ENCODE results near the gene AHRR. TPM values are rescaled to one million over a fixed set of nuclear protein-coding genes. Genes with fewer than 3 reads are reported as not detected.

Gene AHRR
- total RNA-seq, 1 donor from 2014 or later, result 6.1 TPM

DNA sequence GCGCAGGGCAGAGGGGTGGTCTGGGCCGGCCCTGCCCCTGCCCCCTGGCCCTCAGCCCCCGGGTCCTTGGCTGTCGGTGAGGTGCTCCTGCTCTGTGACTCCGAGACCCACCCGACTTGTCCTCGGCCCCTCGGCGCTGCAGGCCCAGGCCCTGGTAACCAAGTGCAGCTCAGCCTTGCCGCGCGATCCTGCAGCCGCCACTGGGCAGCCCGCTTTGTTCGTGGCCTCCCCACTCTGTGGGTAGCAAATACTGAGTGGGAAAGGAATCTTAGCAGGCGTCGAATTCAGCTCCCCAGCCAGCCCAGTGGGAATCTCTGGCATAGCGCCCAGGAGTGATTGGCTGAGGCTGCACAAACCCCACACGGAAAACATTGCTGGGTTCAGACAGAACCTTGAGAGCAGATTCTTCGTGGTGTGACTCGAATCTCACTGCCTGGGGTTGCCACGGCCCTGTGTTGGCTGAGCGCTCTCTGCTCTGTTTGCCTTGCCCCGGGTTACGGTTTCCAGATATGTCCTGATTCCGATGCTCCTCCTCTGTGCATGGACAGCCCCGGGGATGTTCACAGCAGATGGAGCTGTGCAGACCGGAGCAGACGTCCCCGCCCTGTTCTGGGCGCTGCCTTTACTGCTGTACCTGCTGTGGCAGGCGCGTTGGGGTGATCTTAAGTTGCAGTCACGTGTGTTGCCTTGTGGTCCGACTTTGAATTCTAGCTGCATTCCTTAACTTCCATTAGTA lies 108.1 kb downstream of the AHRR start:
- TF ChIP-seq, protein P1, sequence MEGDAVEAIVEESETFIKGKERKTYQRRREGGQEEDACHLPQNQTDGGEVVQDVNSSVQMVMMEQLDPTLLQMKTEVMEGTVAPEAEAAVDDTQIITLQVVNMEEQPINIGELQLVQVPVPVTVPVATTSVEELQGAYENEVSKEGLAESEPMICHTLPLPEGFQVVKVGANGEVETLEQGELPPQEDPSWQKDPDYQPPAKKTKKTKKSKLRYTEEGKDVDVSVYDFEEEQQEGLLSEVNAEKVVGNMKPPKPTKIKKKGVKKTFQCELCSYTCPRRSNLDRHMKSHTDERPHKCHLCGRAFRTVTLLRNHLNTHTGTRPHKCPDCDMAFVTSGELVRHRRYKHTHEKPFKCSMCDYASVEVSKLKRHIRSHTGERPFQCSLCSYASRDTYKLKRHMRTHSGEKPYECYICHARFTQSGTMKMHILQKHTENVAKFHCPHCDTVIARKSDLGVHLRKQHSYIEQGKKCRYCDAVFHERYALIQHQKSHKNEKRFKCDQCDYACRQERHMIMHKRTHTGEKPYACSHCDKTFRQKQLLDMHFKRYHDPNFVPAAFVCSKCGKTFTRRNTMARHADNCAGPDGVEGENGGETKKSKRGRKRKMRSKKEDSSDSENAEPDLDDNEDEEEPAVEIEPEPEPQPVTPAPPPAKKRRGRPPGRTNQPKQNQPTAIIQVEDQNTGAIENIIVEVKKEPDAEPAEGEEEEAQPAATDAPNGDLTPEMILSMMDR (IDR thresholded peaks at IDR 0.05), result no peak
- ChIA-PET CTCF (interaction anchor here (1.7 to 4.3 kb wide), 4 partner anchors 109 to 241 kb away, joined by 9 to 33 read pairs (median 9); partner anchors contain the start of gene AHRR), POLR2A (no interaction called here)
- intact Hi-C loops (cut with micrococcal nuclease), result no loop called here
- DNase-seq, result no peak
- Mint-ChIP-seq H3K4me1 (peaks cover 9% of the 10 kb centered on the region), H3K27ac (no peak overlapping the region), H3K4me3 (no peak overlapping the region), H3K9me3 (no peaks in the 10 kb centered on the region), H3K27me3 (peaks cover 9% of the 10 kb centered on the region), H3K36me3 (ENCODE audit: low read depth) (no peaks in the 10 kb centered on the region)
- no peak for ATAC-seq (ENCODE audit: low read depth)

DNA sequence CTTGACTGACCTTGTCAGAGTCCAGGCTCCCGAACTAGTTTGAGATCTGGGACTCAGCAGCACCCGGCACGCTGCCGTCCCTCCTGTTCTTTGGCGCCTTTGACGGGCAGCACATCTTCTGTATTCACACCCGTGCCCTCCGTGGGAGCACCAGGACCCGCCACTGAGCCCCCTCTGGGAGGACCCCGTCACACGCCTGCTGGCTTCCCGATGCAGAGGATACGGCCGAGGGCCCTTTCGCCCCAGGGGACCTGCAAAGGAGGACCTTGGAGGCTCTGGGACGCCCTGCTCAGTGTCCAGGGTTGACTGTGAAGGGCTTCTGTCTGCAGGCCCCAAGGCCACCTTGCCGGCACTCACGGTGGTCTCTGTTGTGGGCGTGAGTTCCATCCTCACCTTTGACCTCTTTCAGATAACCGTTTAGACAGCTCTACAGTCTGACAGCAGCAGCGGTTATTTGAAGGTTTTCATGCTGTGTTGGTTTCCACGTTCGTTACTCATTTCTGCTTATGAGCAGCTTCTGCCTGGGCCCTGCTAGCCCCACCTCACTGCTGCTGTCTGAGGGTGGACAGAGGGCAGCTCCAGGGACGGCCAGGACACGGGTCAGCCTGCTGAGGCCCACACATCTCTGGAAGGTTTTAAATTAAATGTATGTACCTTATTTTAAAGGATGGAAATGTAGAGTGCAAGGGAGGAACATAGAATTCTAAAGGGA lies 108.9 kb downstream of the AHRR start:
- peaks cover 4% of the 10 kb centered on the region for H3K4me1 Mint-ChIP-seq
- DNase-seq (no peak), ATAC-seq (ENCODE audit: low read depth) (no peak)
- ChIA-PET POLR2A (interaction anchor here (0.9 kb wide), 1 partner anchor 33 kb away, joined by 3 read pairs; no protein-coding TSS in a partner anchor), CTCF (interaction anchor here (1.6 to 4.3 kb wide), 4 partner anchors 61 to 242 kb away, joined by 6 to 33 read pairs (median 9); partner anchors contain the start of gene AHRR)
- H3K9me3 Mint-ChIP-seq, result no peaks in the 10 kb centered on the region
- H3K36me3 Mint-ChIP-seq (ENCODE audit: low read depth), result no peaks in the 10 kb centered on the region
- no peak overlapping the region for H3K27ac Mint-ChIP-seq
- TF ChIP-seq, protein P1 (IDR thresholded peaks at IDR 0.05), result no peak
- H3K27me3 Mint-ChIP-seq, result peaks cover 9% of the 10 kb centered on the region
- intact Hi-C loops (cut with micrococcal nuclease), result no loop called here
- H3K4me3 Mint-ChIP-seq, result no peak overlapping the region

DNA sequence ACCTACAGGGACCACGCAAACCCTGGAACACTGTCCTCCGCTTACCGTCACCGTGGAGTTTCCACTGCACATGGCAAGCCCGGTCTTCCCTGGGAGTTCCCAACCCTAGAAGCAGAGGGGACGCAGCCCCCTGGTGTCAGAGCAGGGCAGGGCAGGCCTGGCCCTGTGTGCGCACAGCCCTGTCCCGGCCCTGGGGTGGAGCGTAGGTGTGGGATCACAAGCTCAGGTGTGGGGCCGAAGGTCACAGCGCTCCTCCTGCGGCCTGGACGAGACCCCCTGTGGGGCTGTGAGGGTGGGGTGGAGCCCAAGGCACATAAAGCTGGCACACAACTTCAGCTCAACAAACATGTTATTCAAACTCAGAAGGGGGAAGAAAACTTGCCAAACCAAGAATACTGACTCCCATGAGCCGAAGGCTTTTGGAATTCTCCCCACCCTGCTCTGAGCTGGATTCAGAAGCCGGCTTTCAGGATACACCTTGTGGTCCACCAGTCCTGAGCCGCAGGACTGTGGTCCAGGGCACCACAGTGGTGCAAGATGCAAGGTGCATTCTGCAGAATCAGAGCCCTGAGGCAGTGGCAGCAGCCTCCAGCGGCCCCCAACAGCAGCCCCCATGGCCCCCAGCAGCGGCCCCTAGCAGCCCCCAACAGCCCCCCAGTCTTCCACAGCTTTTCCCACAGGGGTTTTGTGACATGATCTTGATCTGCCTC lies 109.6 kb downstream of the AHRR start:
- Mint-ChIP-seq H3K4me3 (no peak overlapping the region), H3K27ac (no peak overlapping the region), H3K4me1 (no peaks in the 10 kb centered on the region), H3K36me3 (ENCODE audit: low read depth) (no peaks in the 10 kb centered on the region), H3K9me3 (no peaks in the 10 kb centered on the region), H3K27me3 (peaks cover 11% of the 10 kb centered on the region)
- intact Hi-C loops (cut with micrococcal nuclease), result loop anchor here (1.0 kb wide), 2 partner anchors 114 to 160 kb away; partner anchors contain the start of gene PDCD6
- TF ChIP-seq, protein P1 (IDR thresholded peaks at IDR 0.05), result no peak
- ATAC-seq (ENCODE audit: low read depth) (peak; percentile 97), DNase-seq (peak; percentile 50)
- ChIA-PET CTCF (interaction anchor here (1.1 to 4.3 kb wide), 5 partner anchors 15 to 243 kb away, joined by 3 to 33 read pairs (median 9); partner anchors contain the start of gene AHRR), POLR2A (interaction anchor here (0.9 to 1.3 kb wide), 2 partner anchors 34 to 112 kb away, joined by 3 read pairs; no protein-coding TSS in a partner anchor)

DNA sequence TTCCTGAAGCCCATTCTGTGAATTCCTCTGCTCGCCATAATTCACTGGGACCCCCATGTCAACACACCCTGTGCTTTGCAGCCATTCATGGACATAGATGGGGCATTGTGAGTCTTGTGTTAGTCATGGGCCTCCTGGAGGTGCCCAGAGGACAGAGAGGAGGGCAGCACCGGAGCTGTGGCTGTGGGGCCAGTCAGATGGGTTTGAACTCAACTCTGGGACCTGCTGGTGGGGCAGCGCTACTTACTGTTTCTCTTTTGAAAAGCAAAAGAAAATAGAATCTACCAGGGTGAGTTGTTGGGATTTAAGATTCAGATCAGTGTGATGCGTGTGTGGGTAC lies 110.2 kb downstream of the AHRR start:
- H3K9me3 Mint-ChIP-seq, result no peaks in the 10 kb centered on the region
- no peak overlapping the region for H3K27ac Mint-ChIP-seq
- no peak for DNase-seq
- no peak for ATAC-seq (ENCODE audit: low read depth)
- ChIA-PET POLR2A (interaction anchor here (0.9 to 1.3 kb wide), 2 partner anchors 34 to 113 kb away, joined by 3 read pairs; no protein-coding TSS in a partner anchor), CTCF (interaction anchor here (1.1 to 4.3 kb wide), 4 partner anchors 15 to 243 kb away, joined by 3 to 33 read pairs (median 8); no protein-coding TSS in a partner anchor)
- TF ChIP-seq, protein P1 (IDR thresholded peaks at IDR 0.05), result no peak
- H3K4me1 Mint-ChIP-seq, result no peaks in the 10 kb centered on the region
- no peaks in the 10 kb centered on the region for H3K36me3 Mint-ChIP-seq (ENCODE audit: low read depth)
- peaks cover 11% of the 10 kb centered on the region for H3K27me3 Mint-ChIP-seq
- intact Hi-C loops (cut with micrococcal nuclease), result loop anchor here (1.0 kb wide), 2 partner anchors 114 to 160 kb away; partner anchors contain the start of gene PDCD6
- no peak overlapping the region for H3K4me3 Mint-ChIP-seq

Data from activated B cell treated with CpG ODN at 0.5 μM for 24 hours (primary cell).